ENCODE results near the gene FRMD4B.

DNA sequence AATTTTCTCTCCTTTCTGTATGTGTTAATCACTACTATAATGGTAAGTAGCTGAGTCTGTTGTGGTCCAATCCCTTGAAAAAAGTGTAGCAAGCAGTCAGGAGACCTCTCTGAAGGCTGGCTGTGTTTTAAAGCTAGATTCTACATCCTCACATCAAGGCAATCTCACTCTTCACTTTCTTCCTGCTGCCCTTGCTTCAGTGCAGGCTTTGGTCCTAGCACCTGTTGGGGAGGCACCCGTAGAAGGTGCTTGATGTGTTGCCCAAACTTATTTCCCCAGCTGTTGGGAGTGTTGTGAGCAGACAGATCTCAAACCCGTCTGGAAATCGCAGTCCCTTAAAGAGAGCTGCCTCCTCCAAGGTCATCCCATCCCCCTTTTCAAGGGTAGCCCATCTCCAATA, 8.6 kb downstream of the FRMD4B start:
- TF ChIP-seq, protein P1, sequence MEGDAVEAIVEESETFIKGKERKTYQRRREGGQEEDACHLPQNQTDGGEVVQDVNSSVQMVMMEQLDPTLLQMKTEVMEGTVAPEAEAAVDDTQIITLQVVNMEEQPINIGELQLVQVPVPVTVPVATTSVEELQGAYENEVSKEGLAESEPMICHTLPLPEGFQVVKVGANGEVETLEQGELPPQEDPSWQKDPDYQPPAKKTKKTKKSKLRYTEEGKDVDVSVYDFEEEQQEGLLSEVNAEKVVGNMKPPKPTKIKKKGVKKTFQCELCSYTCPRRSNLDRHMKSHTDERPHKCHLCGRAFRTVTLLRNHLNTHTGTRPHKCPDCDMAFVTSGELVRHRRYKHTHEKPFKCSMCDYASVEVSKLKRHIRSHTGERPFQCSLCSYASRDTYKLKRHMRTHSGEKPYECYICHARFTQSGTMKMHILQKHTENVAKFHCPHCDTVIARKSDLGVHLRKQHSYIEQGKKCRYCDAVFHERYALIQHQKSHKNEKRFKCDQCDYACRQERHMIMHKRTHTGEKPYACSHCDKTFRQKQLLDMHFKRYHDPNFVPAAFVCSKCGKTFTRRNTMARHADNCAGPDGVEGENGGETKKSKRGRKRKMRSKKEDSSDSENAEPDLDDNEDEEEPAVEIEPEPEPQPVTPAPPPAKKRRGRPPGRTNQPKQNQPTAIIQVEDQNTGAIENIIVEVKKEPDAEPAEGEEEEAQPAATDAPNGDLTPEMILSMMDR (IDR thresholded peaks at IDR 0.05): no peak
- TF ChIP-seq POLR2AphosphoS5 (IDR thresholded peaks at IDR 0.05; ENCODE audit: low read depth, low read length): no peak
- TF ChIP-seq, protein P2, sequence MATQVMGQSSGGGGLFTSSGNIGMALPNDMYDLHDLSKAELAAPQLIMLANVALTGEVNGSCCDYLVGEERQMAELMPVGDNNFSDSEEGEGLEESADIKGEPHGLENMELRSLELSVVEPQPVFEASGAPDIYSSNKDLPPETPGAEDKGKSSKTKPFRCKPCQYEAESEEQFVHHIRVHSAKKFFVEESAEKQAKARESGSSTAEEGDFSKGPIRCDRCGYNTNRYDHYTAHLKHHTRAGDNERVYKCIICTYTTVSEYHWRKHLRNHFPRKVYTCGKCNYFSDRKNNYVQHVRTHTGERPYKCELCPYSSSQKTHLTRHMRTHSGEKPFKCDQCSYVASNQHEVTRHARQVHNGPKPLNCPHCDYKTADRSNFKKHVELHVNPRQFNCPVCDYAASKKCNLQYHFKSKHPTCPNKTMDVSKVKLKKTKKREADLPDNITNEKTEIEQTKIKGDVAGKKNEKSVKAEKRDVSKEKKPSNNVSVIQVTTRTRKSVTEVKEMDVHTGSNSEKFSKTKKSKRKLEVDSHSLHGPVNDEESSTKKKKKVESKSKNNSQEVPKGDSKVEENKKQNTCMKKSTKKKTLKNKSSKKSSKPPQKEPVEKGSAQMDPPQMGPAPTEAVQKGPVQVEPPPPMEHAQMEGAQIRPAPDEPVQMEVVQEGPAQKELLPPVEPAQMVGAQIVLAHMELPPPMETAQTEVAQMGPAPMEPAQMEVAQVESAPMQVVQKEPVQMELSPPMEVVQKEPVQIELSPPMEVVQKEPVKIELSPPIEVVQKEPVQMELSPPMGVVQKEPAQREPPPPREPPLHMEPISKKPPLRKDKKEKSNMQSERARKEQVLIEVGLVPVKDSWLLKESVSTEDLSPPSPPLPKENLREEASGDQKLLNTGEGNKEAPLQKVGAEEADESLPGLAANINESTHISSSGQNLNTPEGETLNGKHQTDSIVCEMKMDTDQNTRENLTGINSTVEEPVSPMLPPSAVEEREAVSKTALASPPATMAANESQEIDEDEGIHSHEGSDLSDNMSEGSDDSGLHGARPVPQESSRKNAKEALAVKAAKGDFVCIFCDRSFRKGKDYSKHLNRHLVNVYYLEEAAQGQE (IDR thresholded peaks at IDR 0.05; ENCODE audit: insufficient read depth in 1 of 2, low read depth in 2 of 2, low read length in 1 of 2): no peak
- TF ChIP-seq SIN3A (IDR thresholded peaks at IDR 0.05; ENCODE audit: borderline replicate concordance, insufficient read depth, low read depth, low read length): no peak
- no peak for TF ChIP-seq TCF7L2 (IDR thresholded peaks at IDR 0.05; ENCODE audit: low read depth, low read length)
